ENCODE data around the gene SCN3A.

Gene SCN3A

GRCh38 chr2:165122521-165122920 lies 81.3 kb downstream of the SCN3A start:
- no peaks in the 10 kb centered on the region for H3K79me2 ChIP-seq (ENCODE audit: control insufficient read depth, low read length)
- no peak overlapping the region for H3K4me2 ChIP-seq (ENCODE audit: low read length)

GRCh38 chr2:165120740-165121467 lies 82.9 kb downstream of the SCN3A start:
- Histone ChIP-seq H3F3A (ENCODE audit: control insufficient read depth, insufficient read depth) (no peaks in the 10 kb centered on the region), H3K9me2 (replicated peaks; ENCODE audit: control insufficient read depth, low read length) (no peaks in the 10 kb centered on the region), H3K27me3 (ENCODE audit: control insufficient read depth, low read length) (no peaks in the 10 kb centered on the region), H3K36me3 (ENCODE audit: control insufficient read depth, low read length) (no peaks in the 10 kb centered on the region), H3K4me1 (ENCODE audit: control insufficient read depth, low read length) (no peaks in the 10 kb centered on the region), H3K79me2 (ENCODE audit: control insufficient read depth, low read length) (no peaks in the 10 kb centered on the region), H3K27ac (ENCODE audit: low read depth, low read length) (no peak overlapping the region), H3K9me3 (ENCODE audit: control insufficient read depth, insufficient read depth, low read length) (no peaks in the 10 kb centered on the region), H3K4me2 (ENCODE audit: low read length) (no peak overlapping the region), H3K4me3 (ENCODE audit: low read length) (no peak overlapping the region), H4K20me1 (ENCODE audit: control insufficient read depth, insufficient read depth, low read depth, low read length) (no peaks in the 10 kb centered on the region)
- no peak for TF ChIP-seq CTCF (IDR thresholded peaks at IDR 0.05; ENCODE audit: low read depth, low read length, poor library complexity, severe bottlenecking)
- no peak for TF ChIP-seq EZH2phosphoT487 (IDR thresholded peaks at IDR 0.05; ENCODE audit: borderline replicate concordance, low read length)

More at GRCh38 chr2:165122521-165122920, 81.3 kb downstream of the SCN3A start:
- Histone ChIP-seq H3F3A (ENCODE audit: control insufficient read depth, insufficient read depth) (no peaks in the 10 kb centered on the region), H3K27ac (ENCODE audit: low read depth, low read length) (no peak overlapping the region), H3K4me3 (ENCODE audit: low read length) (no peak overlapping the region), H4K20me1 (ENCODE audit: control insufficient read depth, insufficient read depth, low read depth, low read length) (no peaks in the 10 kb centered on the region), H3K4me1 (ENCODE audit: control insufficient read depth, low read length) (no peaks in the 10 kb centered on the region), H3K9me2 (replicated peaks; ENCODE audit: control insufficient read depth, low read length) (no peaks in the 10 kb centered on the region), H3K9me3 (ENCODE audit: control insufficient read depth, insufficient read depth, low read length) (no peaks in the 10 kb centered on the region), H3K27me3 (ENCODE audit: control insufficient read depth, low read length) (no peaks in the 10 kb centered on the region), H3K36me3 (ENCODE audit: control insufficient read depth, low read length) (no peaks in the 10 kb centered on the region)
- TF ChIP-seq CTCF (IDR thresholded peaks at IDR 0.05; ENCODE audit: low read depth, low read length, poor library complexity, severe bottlenecking) (no peak), EZH2phosphoT487 (IDR thresholded peaks at IDR 0.05; ENCODE audit: borderline replicate concordance, low read length) (no peak)

- no peaks in the 10 kb centered on the region for H3K27me3 ChIP-seq (ENCODE audit: control insufficient read depth, low read length)
- no peaks in the 10 kb centered on the region for H3K36me3 ChIP-seq (ENCODE audit: control insufficient read depth, low read length)
- no peak for TF ChIP-seq CTCF (IDR thresholded peaks at IDR 0.05; ENCODE audit: low read depth, low read length, poor library complexity, severe bottlenecking)
- no peak for TF ChIP-seq EZH2phosphoT487 (IDR thresholded peaks at IDR 0.05; ENCODE audit: borderline replicate concordance, low read length)
- H3F3A ChIP-seq (ENCODE audit: control insufficient read depth, insufficient read depth): no peaks in the 10 kb centered on the region
- H3K79me2 ChIP-seq (ENCODE audit: control insufficient read depth, low read length): no peaks in the 10 kb centered on the region
- no peaks in the 10 kb centered on the region for H3K9me2 ChIP-seq (replicated peaks; ENCODE audit: control insufficient read depth, low read length)
- no peak overlapping the region for H3K4me3 ChIP-seq (ENCODE audit: low read length)
- no peaks in the 10 kb centered on the region for H4K20me1 ChIP-seq (ENCODE audit: control insufficient read depth, insufficient read depth, low read depth, low read length)
- H3K4me2 ChIP-seq (ENCODE audit: low read length): no peak overlapping the region
- no peaks in the 10 kb centered on the region for H3K4me1 ChIP-seq (ENCODE audit: control insufficient read depth, low read length)
- H3K9me3 ChIP-seq (ENCODE audit: control insufficient read depth, insufficient read depth, low read length): no peaks in the 10 kb centered on the region
- no peak overlapping the region for H3K27ac ChIP-seq (ENCODE audit: low read depth, low read length)
Observed at GRCh38 chr2:165115258-165115657, 88.6 kb downstream of the SCN3A start.

All from DOHH2 (cell line).